PC-3 (cell line): ENCODE results near the gene NAA40. TPM values are rescaled to one million over a fixed set of nuclear protein-coding genes. Genes with fewer than 3 reads are reported as not detected.

Experiments used
- ATAC-seq: fragments of 200-7000 bp; cut with Tn5 transposase; 2 replicates; pipeline ENCODE4 v1.9.1; 2020; ENCODE audit warnings: mild to moderate bottlenecking, moderate library complexity
- BruUV-seq: library from RNA; stranded (reverse); fragments of 400-500 nt; replicated peaks from 2 replicates; lab custom pipeline; 2021; lab: Mats Ljungman, UMichigan
- CTCF ChIA-PET: fragments of 300-600 bp; sonication (Branson Sonifier 250); formaldehyde crosslinking; loops from one replicate; lab custom pipeline; 2022; ENCODE audit warnings: antibody characterized with exemption; lab: Charles Lee
- POLR2A ChIA-PET: fragments of 300-600 bp; sonication (Branson Sonifier 250); formaldehyde crosslinking; loops from one replicate; lab custom pipeline; 2022; ENCODE audit warnings: antibody characterized with exemption; ENCODE audit not compliant: unreplicated experiment; lab: Charles Lee
- DNase-seq: peaks from one replicate; pipeline ENCODE4 v3.0.0-alpha.2; 2015
- H2AFZ ChIP-seq: fragments of 300-600 bp; sonication (generic); 2 replicates; pipeline ENCODE4 v1.6.0; 2016; ENCODE audit warnings: antibody characterized with exemption, low read length
- H3F3A ChIP-seq: fragments of 300-600 bp; sonication (generic); one replicate; pipeline ENCODE4 v1.6.0; 2017; ENCODE audit warnings: antibody characterized with exemption, low read length, control low read depth, mild to moderate bottlenecking; ENCODE audit not compliant: unreplicated experiment
- H3K27ac ChIP-seq: fragments of 300-600 bp; sonication (generic); 2 replicates; pipeline ENCODE4 v1.5.1; 2016; ENCODE audit warnings: mild to moderate bottlenecking, low read length
- H3K27me3 ChIP-seq: fragments of 300-600 bp; sonication (generic); 2 replicates; pipeline ENCODE4 v1.6.1; 2016; ENCODE audit warnings: low read length, mixed read lengths
- H3K36me3 ChIP-seq: fragments of 300-600 bp; sonication (generic); 2 replicates; pipeline ENCODE4 v1.6.1; 2016; ENCODE audit warnings: low read depth, mixed run types, low read length, mixed read lengths
- H3K4me1 ChIP-seq: fragments of 300-600 bp; sonication (generic); 2 replicates; pipeline ENCODE4 v1.5.1; 2016; ENCODE audit warnings: low read length; ENCODE audit not compliant: insufficient read depth
- H3K4me2 ChIP-seq: fragments of 300-600 bp; sonication (generic); 2 replicates; pipeline ENCODE4 v1.6.0; 2016; ENCODE audit warnings: low read length
- H3K4me3 ChIP-seq: fragments of 300-600 bp; sonication (generic); 2 replicates; pipeline ENCODE4 v1.5.1; 2016; ENCODE audit warnings: mild to moderate bottlenecking, low read length, mixed read lengths
- H3K79me2 ChIP-seq: fragments of 300-600 bp; sonication (generic); 2 replicates; pipeline ENCODE4 v1.6.1; 2017; ENCODE audit warnings: low read length, mixed read lengths
- H3K9ac ChIP-seq: fragments of 300-600 bp; sonication (generic); 2 replicates; pipeline ENCODE4 v1.6.0; 2016; ENCODE audit warnings: mild to moderate bottlenecking, low read length
- H3K9me2 ChIP-seq: fragments of 300-600 bp; sonication (generic); replicated peaks from 2 replicates; pipeline ENCODE4 v1.6.1; 2016; ENCODE audit warnings: mixed run types, low read length, mixed read lengths
- H3K9me3 ChIP-seq: fragments of 300-600 bp; sonication (generic); 2 replicates; pipeline ENCODE4 v1.6.1; 2016; ENCODE audit warnings: low read length, mixed read lengths
- H4K20me1 ChIP-seq: fragments of 300-600 bp; sonication (generic); 2 replicates; pipeline ENCODE4 v1.6.1; 2016; ENCODE audit warnings: low read length, mixed read lengths
- CTCF ChIP-seq: fragments of 300-600 bp; sonication (generic); conservative IDR thresholded peaks from 2 replicates; pipeline ENCODE4 v1.5.1; 2017; ENCODE audit warnings: antibody characterized with exemption, low read depth, mild to moderate bottlenecking, low read length
- EZH2 ChIP-seq: fragments of 300-600 bp; sonication (generic); IDR thresholded peaks from one replicate; pipeline ENCODE4 v1.6.1; 2017; ENCODE audit warnings: antibody characterized with exemption, mild to moderate bottlenecking, low read length; ENCODE audit not compliant: unreplicated experiment
- EZH2phosphoT487 ChIP-seq: fragments of 300-600 bp; sonication (generic); IDR thresholded peaks from 2 replicates; pipeline ENCODE4 v1.6.1; 2018; ENCODE audit warnings: mild to moderate bottlenecking, antibody characterized with exemption, low read length, borderline replicate concordance
- intact Hi-C: fragments of 100-400 bp; cut with micrococcal nuclease; formaldehyde crosslinking; loops from 2 replicates; pipeline ENCODE4 v1.9.0; 2023
- total RNA-seq: library from RNA; depleted of rRNA; stranded (reverse); fragments of >200 nt; gene quantifications from 2 replicates; pipeline ENCODE4 v1.2.3, GENCODE V29; 2014

Gene NAA40
- total RNA-seq, 1 experiment from 2014 or later: 20.9 TPM

- H3K9me2 ChIP-seq: no peaks in the 10 kb centered on the region
- H3F3A ChIP-seq: no peaks in the 10 kb centered on the region
- H2AFZ ChIP-seq: no peak overlapping the region
- no peak overlapping the region for H3K4me2 ChIP-seq
- BruUV-seq: no TSS peak
- peaks cover 71% of the 10 kb centered on the region for H3K79me2 ChIP-seq
- H3K36me3 ChIP-seq: peaks cover 13% of the 10 kb centered on the region
- peaks cover 24% of the 10 kb centered on the region for H3K4me1 ChIP-seq
- peaks cover 11% of the 10 kb centered on the region for H4K20me1 ChIP-seq
- H3K9me3 ChIP-seq: no peaks in the 10 kb centered on the region
- no peak overlapping the region for H3K9ac ChIP-seq
- TF ChIP-seq EZH2: no peak
- no peak for TF ChIP-seq CTCF
- TF ChIP-seq EZH2phosphoT487: no peak
- no peak overlapping the region for H3K27ac ChIP-seq
- ATAC-seq (no peak), DNase-seq (no peak)
- H3K4me3 ChIP-seq: no peak overlapping the region
- intact Hi-C loops: no loop called here
- ChIA-PET POLR2A (no interaction called here), CTCF (no interaction called here)
- no peaks in the 10 kb centered on the region for H3K27me3 ChIP-seq
Observed at GRCh38 chr11:63979426-63979825, 40.6 kb downstream of the NAA40 start.

- Histone ChIP-seq H3K4me3 (peak overlapping the region; percentile 90), H2AFZ (peak overlapping the region; percentile 94), H3K27ac (peak overlapping the region; percentile 62), H3K36me3 (peaks cover 18% of the 10 kb centered on the region), H3K27me3 (no peaks in the 10 kb centered on the region), H3K79me2 (peaks cover 55% of the 10 kb centered on the region), H3K9me2 (no peaks in the 10 kb centered on the region), H3K9ac (peak overlapping the region; percentile 90), H3K9me3 (no peaks in the 10 kb centered on the region), H4K20me1 (peaks cover 16% of the 10 kb centered on the region), H3K4me1 (peaks cover 30% of the 10 kb centered on the region), H3F3A (no peaks in the 10 kb centered on the region), H3K4me2 (peak overlapping the region; percentile 99)
- CTCF ChIA-PET: no interaction called here
- ATAC-seq (peak; percentile 43), DNase-seq (no peak)
- TSS peak; percentile 95 for BruUV-seq
- TF ChIP-seq EZH2phosphoT487: no peak
- TF ChIP-seq CTCF: no peak
- no peak for TF ChIP-seq EZH2
- intact Hi-C loops: no loop called here
- POLR2A ChIA-PET: no interaction called here
Observed at GRCh38 chr11:63985812-63986155, 47.0 kb downstream of the NAA40 start.

GRCh38 chr11:63986156-63986931 lies 47.5 kb downstream of the NAA40 start, which contains the start of gene OTUB1:
OTUB1 (plus strand) TSS chr11:63986438; CDS start chr11:63986457, 19 bp downstream.
- H4K20me1 ChIP-seq: peaks cover 16% of the 10 kb centered on the region
- ChIA-PET CTCF (no interaction called here), POLR2A (no interaction called here)
- no TSS peak for BruUV-seq
- intact Hi-C loops: no loop called here
- TF ChIP-seq EZH2phosphoT487 (no peak), EZH2 (no peak), CTCF (no peak)
- H3K36me3 ChIP-seq: peaks cover 24% of the 10 kb centered on the region
- no peaks in the 10 kb centered on the region for H3K27me3 ChIP-seq
- H3K9me2 ChIP-seq: no peaks in the 10 kb centered on the region
- H3K79me2 ChIP-seq: peaks cover 49% of the 10 kb centered on the region
- peak within 1 kb of the TSS; percentile 90 for H3K9ac ChIP-seq
- DNase-seq (peak; percentile 99), ATAC-seq (peak; percentile 89)
- H3K27ac ChIP-seq: peak within 1 kb of the TSS; percentile 62
- H3K4me3 ChIP-seq: peak within 1 kb of the TSS; percentile 90
- H3F3A ChIP-seq: no peaks in the 10 kb centered on the region
- H2AFZ ChIP-seq: peak within 1 kb of the TSS; percentile 94
- peak within 1 kb of the TSS; percentile 99 for H3K4me2 ChIP-seq
- peaks cover 28% of the 10 kb centered on the region for H3K4me1 ChIP-seq
- no peaks in the 10 kb centered on the region for H3K9me3 ChIP-seq
